ENCODE measurements around the gene RNASE12. TPM values are rescaled to one million over a fixed set of nuclear protein-coding genes. Genes with fewer than 3 reads are reported as not detected.

Gene RNASE12
- total RNA-seq = not detected in 2 replicates

GRCh38 chr14:20591235-20591634 is at the start of gene RNASE12:
Gene RNASE12, minus strand, starts transcription at chr14:20591376. Its CDS starts 653 bp downstream, at chr14:20590723.

GRCh38 chr14:20587489-20588154 is 3.6 kb downstream of the RNASE12 start, which contains the start of gene RNASE11:
Gene RNASE11, minus strand, starts transcription at chr14:20588001.

GRCh38 chr14:20560961-20561360 is 30.2 kb downstream of the RNASE12 start, which contains the start of gene RNASE9:
Gene RNASE9, minus strand, starts transcription at chr14:20561047.

Other genes with a start within 250 kb of the RNASE12 start
- 15.0 and 17.6 TPM in 2 replicates for gene PARP2, start 247.7 kb downstream of the RNASE12 start, total RNA-seq
- gene TEP1, start 177.9 kb downstream of the RNASE12 start, total RNA-seq = 16.3 and 20.3 TPM in 2 replicates
- 0.34 TPM in 1 of 2 replicates, not detected in the other for gene KLHL33, start 155.2 kb downstream of the RNASE12 start, total RNA-seq
- 44.6 and 61.5 TPM in 2 replicates for gene OSGEP, start 136.6 kb downstream of the RNASE12 start, total RNA-seq
- gene APEX1, start 136.2 kb downstream of the RNASE12 start, total RNA-seq = 157 and 174 TPM in 2 replicates
- 13.5 and 16.1 TPM in 2 replicates for gene PIP4P1, start 129.9 kb downstream of the RNASE12 start, total RNA-seq
- 214 and 216 TPM in 2 replicates for gene PNP, start 122.0 kb downstream of the RNASE12 start, total RNA-seq
- not detected in 2 replicates for gene RNASE10, start 85.8 kb downstream of the RNASE12 start, total RNA-seq
- gene RNASE9, start 30.3 kb downstream of the RNASE12 start, total RNA-seq = not detected in 2 replicates
- gene RNASE11, start 3.4 kb downstream of the RNASE12 start, total RNA-seq = not detected in 2 replicates
- not detected in 2 replicates for gene OR6S1, start 50.3 kb upstream of the RNASE12 start, total RNA-seq
- gene RNASE4, start 93.2 kb upstream of the RNASE12 start, total RNA-seq = 4.2 and 9.5 TPM in 2 replicates
- 6.0 and 6.1 TPM in 2 replicates for gene ANG, start 97.4 kb upstream of the RNASE12 start, total RNA-seq
- gene EDDM3A, start 154.5 kb upstream of the RNASE12 start, total RNA-seq = not detected in 2 replicates
- gene EDDM3B, start 177.0 kb upstream of the RNASE12 start, total RNA-seq = not detected in 2 replicates
- not detected in 2 replicates for gene RNASE6, start 189.9 kb upstream of the RNASE12 start, total RNA-seq
- 182 and 221 TPM in 2 replicates for gene RNASE1, start 211.5 kb upstream of the RNASE12 start, total RNA-seq

Data from mammary microvascular endothelial cell (primary cell).